Naive thymus-derived CD4-positive, alpha-beta T cell (primary cell): ENCODE measurements around the gene OPN1MW2. TPM values are rescaled to one million over a fixed set of nuclear protein-coding genes. Genes with fewer than 3 reads are reported as not detected.
"Not testable (repeated sequence)": the region's sequence is repeated elsewhere in the genome, so short reads cannot be mapped to it uniquely, and the experiment has no call there.

ENCODE experiments used
- ATAC-seq: fragments of 150-1000 bp; cut with Tn5 transposase; 2 replicates; pipeline ENCODE4 v1.10.0; 2021; ENCODE audit warnings: mild to moderate bottlenecking, moderate library complexity
- CTCF ChIA-PET: fragments of 350-600 bp; sonication (Branson Sonifier 250); formaldehyde crosslinking; loops from one replicate; lab custom pipeline; 2021; ENCODE audit warnings: antibody characterized with exemption; lab: Charles Lee
- POLR2A ChIA-PET: fragments of 350-600 bp; sonication (Branson Sonifier 250); formaldehyde crosslinking; loops from one replicate; lab custom pipeline; 2021; ENCODE audit warnings: antibody characterized with exemption, inconsistent platforms; lab: Charles Lee
- DNase-seq, 9 donors: peaks; one replicate each; pipeline versions ENCODE4 v3.0.0 to v3.0.0-alpha.2; 2020 to 2022; ENCODE audit warnings: mixed read lengths in 1 of 9
- H3K27ac ChIP-seq: one replicate; pipeline ENCODE4 v1.7.0; 2013; ENCODE audit warnings: mild to moderate bottlenecking, low read depth, low read length, moderate library complexity
- H3K27me3 ChIP-seq, 2 donors: one replicate each; pipeline ENCODE4 v1.7.0; 2013; ENCODE audit warnings: low read length in 2 of 2, mild to moderate bottlenecking in 2 of 2, moderate library complexity in 2 of 2; ENCODE audit not compliant: control insufficient read depth in 2 of 2, insufficient read depth in 2 of 2
- H3K36me3 ChIP-seq, 3 experiments: 1 replicate in 2 of 3; 2 replicates in 1 of 3; pipeline ENCODE4 v1.7.0; 2013; ENCODE audit warnings: low read length in 3 of 3, mild to moderate bottlenecking in 3 of 3, moderate library complexity in 1 of 3; ENCODE audit not compliant: insufficient read depth in 3 of 3, control insufficient read depth in 2 of 3
- H3K4me1 ChIP-seq, 2 donors: one replicate each; pipeline ENCODE4 v1.7.0; 2013; ENCODE audit warnings: low read length in 2 of 2, mild to moderate bottlenecking in 2 of 2, moderate library complexity in 1 of 2; ENCODE audit not compliant: control insufficient read depth in 2 of 2, insufficient read depth in 2 of 2
- H3K4me3 ChIP-seq: 2 replicates; pipeline ENCODE4 v1.7.0; 2013; ENCODE audit warnings: mild to moderate bottlenecking, low read length
- H3K9me3 ChIP-seq, 3 experiments: 1 replicate in 2 of 3; 2 replicates in 1 of 3; pipeline ENCODE4 v1.7.0; 2013; ENCODE audit warnings: low read length in 3 of 3; ENCODE audit not compliant: control insufficient read depth in 2 of 3
- H3K27ac Mint-ChIP-seq, 9 donors: one replicate each; pipeline ENCODE4 v1.8.0; 2020 to 2022; ENCODE audit warnings: mixed read lengths in 9 of 9, mild to moderate bottlenecking in 8 of 9, moderate library complexity in 5 of 9, inconsistent platforms in 2 of 9
- H3K27me3 Mint-ChIP-seq, 5 donors: one replicate each; pipeline ENCODE4 v1.8.0; 2021 to 2022; ENCODE audit warnings: mixed read lengths in 5 of 5, mild to moderate bottlenecking in 1 of 5
- H3K36me3 Mint-ChIP-seq, 5 donors: one replicate each; pipeline ENCODE4 v1.8.0; 2020 to 2022; ENCODE audit warnings: mixed read lengths in 5 of 5, mild to moderate bottlenecking in 3 of 5, inconsistent platforms in 1 of 5
- H3K4me1 Mint-ChIP-seq, 7 donors: one replicate each; pipeline ENCODE4 v1.8.0; 2020 to 2022; ENCODE audit warnings: mixed read lengths in 7 of 7, mild to moderate bottlenecking in 3 of 7, inconsistent platforms in 1 of 7
- H3K4me3 Mint-ChIP-seq, 10 donors: one replicate each; pipeline ENCODE4 v1.8.0; 2020 to 2022; ENCODE audit warnings: mild to moderate bottlenecking in 10 of 10, mixed read lengths in 10 of 10, moderate library complexity in 6 of 10, inconsistent platforms in 2 of 10
- H3K9me3 Mint-ChIP-seq, 11 donors: one replicate each; pipeline ENCODE4 v1.8.0; 2020 to 2022; ENCODE audit warnings: mixed read lengths in 11 of 11, mild to moderate bottlenecking in 4 of 11, inconsistent platforms in 1 of 11, moderate library complexity in 1 of 11
- intact Hi-C, 2 donors: fragments of 100-400 bp; cut with micrococcal nuclease; formaldehyde crosslinking; loops; one replicate each; pipeline ENCODE4 v1.15.1; 2023
- polyA plus RNA-seq, 2 donors: library from polyadenylated mRNA; unstranded; fragments of 300-500 nt; fragmentation: Illumina TruSeq; gene quantifications; one replicate each; pipeline ENCODE4 v1.2.3, GENCODE V29; 2021
- total RNA-seq, 6 experiments: library from RNA in 5 of 6; stranded (reverse) in 5 of 6; gene quantifications; 1 replicate in 5 of 6; 2 replicates in 1 of 6; pipeline ENCODE4 v1.2.3 and lab custom pipeline; 2021 to 2026

Gene OPN1MW2
- total and polyA plus RNA-seq, 7 experiments from 2014 or later: not detected

GRCh38 chrX:154233620-154234019 is 14.1 kb downstream of the OPN1MW2 start:
- H3K36me3 ChIP-seq, intact Hi-C loops, H3K27ac Mint-ChIP-seq, DNase-seq, H3K9me3 ChIP-seq, CTCF ChIA-PET, H3K4me1 Mint-ChIP-seq, H3K4me3 Mint-ChIP-seq, H3K27me3 Mint-ChIP-seq, ATAC-seq, H3K27ac ChIP-seq, POLR2A ChIA-PET, H3K9me3 Mint-ChIP-seq, H3K4me1 ChIP-seq, H3K36me3 Mint-ChIP-seq, H3K27me3 ChIP-seq, H3K4me3 ChIP-seq: not testable (repeated sequence)

DNA sequence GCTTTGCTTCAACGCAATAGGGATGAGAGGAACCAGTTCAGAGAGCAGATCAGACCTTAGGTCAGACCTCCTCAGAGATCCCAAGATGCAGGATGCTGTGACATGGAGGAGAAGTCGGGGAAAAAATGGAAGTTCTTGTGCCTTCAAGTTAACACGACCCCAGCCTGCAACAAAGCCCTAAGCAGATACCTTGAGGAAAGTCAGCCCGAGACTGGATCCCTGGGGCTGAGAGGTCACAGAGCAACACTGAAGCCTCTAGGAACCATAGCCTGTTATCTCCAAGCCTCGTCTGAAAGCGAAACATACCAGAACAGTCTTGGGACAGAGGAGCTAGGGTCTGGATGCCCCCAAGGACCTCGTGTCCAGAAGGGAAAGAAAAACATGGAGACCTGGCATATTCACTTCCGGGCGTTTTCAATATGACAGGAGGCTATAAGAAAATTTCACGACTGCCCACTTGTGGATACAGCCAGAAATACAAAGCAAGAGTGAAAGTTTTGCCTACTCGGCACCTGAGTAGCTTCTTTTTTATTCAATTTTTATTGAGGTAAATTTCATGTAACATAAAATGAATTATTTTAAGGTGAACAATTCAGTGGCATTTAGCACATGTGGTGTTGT is 19.5 kb downstream of the OPN1MW2 start:
- H3K27ac Mint-ChIP-seq, H3K9me3 Mint-ChIP-seq, H3K27ac ChIP-seq, POLR2A ChIA-PET, H3K36me3 ChIP-seq, H3K27me3 Mint-ChIP-seq, H3K27me3 ChIP-seq, H3K4me1 Mint-ChIP-seq, H3K36me3 Mint-ChIP-seq, H3K4me1 ChIP-seq, CTCF ChIA-PET, H3K4me3 ChIP-seq, intact Hi-C loops, DNase-seq, ATAC-seq, H3K9me3 ChIP-seq, H3K4me3 Mint-ChIP-seq: not testable (repeated sequence)

GRCh38 chrX:154239982-154240503 is 20.5 kb downstream of the OPN1MW2 start:
- H3K36me3 Mint-ChIP-seq, ATAC-seq, DNase-seq, H3K27me3 ChIP-seq, H3K4me1 Mint-ChIP-seq, POLR2A ChIA-PET, H3K4me1 ChIP-seq, H3K4me3 Mint-ChIP-seq, H3K27me3 Mint-ChIP-seq, H3K9me3 ChIP-seq, H3K9me3 Mint-ChIP-seq, H3K36me3 ChIP-seq, H3K27ac Mint-ChIP-seq, H3K27ac ChIP-seq, CTCF ChIA-PET, H3K4me3 ChIP-seq, intact Hi-C loops: not testable (repeated sequence)

GRCh38 chrX:154247377-154248045 is 28.0 kb downstream of the OPN1MW2 start:
- intact Hi-C loops, H3K36me3 ChIP-seq, H3K27ac ChIP-seq, H3K9me3 Mint-ChIP-seq, H3K27me3 Mint-ChIP-seq, CTCF ChIA-PET, POLR2A ChIA-PET, H3K9me3 ChIP-seq, H3K36me3 Mint-ChIP-seq, H3K4me1 Mint-ChIP-seq, H3K27me3 ChIP-seq, H3K4me3 ChIP-seq, H3K4me1 ChIP-seq: not testable (repeated sequence)
- DNase-seq (peak in 2 of 9 donors; percentile 32 to 51), ATAC-seq (peak; percentile 95)
- H3K27ac Mint-ChIP-seq: peak overlapping the region in 2 of 9 donors; percentile 41 to 46
- peak overlapping the region in 1 of 10 donors; percentile 16 for H3K4me3 Mint-ChIP-seq

- H3K4me1 Mint-ChIP-seq, H3K4me3 Mint-ChIP-seq, H3K9me3 ChIP-seq, DNase-seq, H3K36me3 ChIP-seq, H3K4me3 ChIP-seq, H3K27ac ChIP-seq, H3K4me1 ChIP-seq, H3K36me3 Mint-ChIP-seq, H3K27me3 ChIP-seq, H3K9me3 Mint-ChIP-seq, H3K27ac Mint-ChIP-seq, CTCF ChIA-PET, intact Hi-C loops, H3K27me3 Mint-ChIP-seq, POLR2A ChIA-PET: not testable (repeated sequence)
- peak; percentile 6 for ATAC-seq
These were observed 28.5 kb downstream of the OPN1MW2 start for GRCh38 chrX:154248076-154248475.

DNA sequence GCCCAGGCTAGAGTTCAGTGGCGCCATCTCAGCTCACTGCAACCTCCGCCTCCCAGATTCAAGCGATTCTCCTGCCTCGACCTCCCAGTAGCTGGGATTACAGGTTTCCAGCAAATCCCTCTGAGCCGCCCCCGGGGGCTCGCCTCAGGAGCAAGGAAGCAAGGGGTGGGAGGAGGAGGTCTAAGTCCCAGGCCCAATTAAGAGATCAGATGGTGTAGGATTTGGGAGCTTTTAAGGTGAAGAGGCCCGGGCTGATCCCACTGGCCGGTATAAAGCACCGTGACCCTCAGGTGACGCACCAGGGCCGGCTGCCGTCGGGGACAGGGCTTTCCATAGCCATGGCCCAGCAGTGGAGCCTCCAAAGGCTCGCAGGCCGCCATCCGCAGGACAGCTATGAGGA is 37.7 kb downstream of the OPN1MW2 start, which contains the start of gene OPN1MW3:
OPN1MW3 (plus strand) TSS at position 301 of the 400 bp plus-strand sequence; CDS start at position 339, 38 bp downstream.
- DNase-seq, ATAC-seq, intact Hi-C loops, H3K9me3 ChIP-seq, H3K27ac ChIP-seq, H3K4me3 Mint-ChIP-seq, H3K27ac Mint-ChIP-seq, CTCF ChIA-PET, H3K4me3 ChIP-seq, H3K4me1 Mint-ChIP-seq, H3K27me3 Mint-ChIP-seq, H3K4me1 ChIP-seq, H3K36me3 Mint-ChIP-seq, H3K9me3 Mint-ChIP-seq, POLR2A ChIA-PET, H3K27me3 ChIP-seq, H3K36me3 ChIP-seq: not testable (repeated sequence)

- H3K27ac Mint-ChIP-seq, CTCF ChIA-PET, H3K27ac ChIP-seq, H3K27me3 Mint-ChIP-seq, H3K9me3 Mint-ChIP-seq, H3K36me3 ChIP-seq, H3K4me3 Mint-ChIP-seq, POLR2A ChIA-PET, H3K36me3 Mint-ChIP-seq, H3K4me1 Mint-ChIP-seq, H3K4me3 ChIP-seq, DNase-seq, ATAC-seq, H3K27me3 ChIP-seq, H3K4me1 ChIP-seq, H3K9me3 ChIP-seq, intact Hi-C loops: not testable (repeated sequence)
These were observed 39.2 kb downstream of the OPN1MW2 start for GRCh38 chrX:154258711-154259110.
